Fibroblast of lung (primary cell): ENCODE data around the gene ALOXE3.

Experiments used
- CTCF ChIP-seq, 2 donors: IDR thresholded peaks in 1 of 2; conservative IDR thresholded peaks in 1 of 2; 1 replicate in 1 of 2; 2 replicates in 1 of 2; pipeline ENCODE4 v1.5.1; 2011 to 2012; ENCODE audit warnings: low read length in 2 of 2, control low read depth in 1 of 2, inconsistent platforms in 1 of 2, low read depth in 1 of 2, mild to moderate bottlenecking in 1 of 2
- EZH2 ChIP-seq: IDR thresholded peaks from 2 replicates; pipeline ENCODE4 v1.5.1; 2012; ENCODE audit warnings: low read length, control low read depth, mild to moderate bottlenecking; ENCODE audit errors: missing control alignments

- TF ChIP-seq CTCF (conservative IDR thresholded peaks at IDR 0.05 in 1 of 2, IDR thresholded peaks at IDR 0.05 in 1 of 2; ENCODE audit: low read depth in 1 of 2, low read length in 2 of 2) (no peak), EZH2 (no peak)
Measured at GRCh38 chr17:8101721-8102120, 16.6 kb downstream of the ALOXE3 start.
